Activated CD8-positive, alpha-beta memory T cell treated with anti-CD3 and anti-CD28 coated beads for 1 hour (primary cell): ENCODE data around the gene DNAH10.

ENCODE experiments used
- DNase-seq, 2 donors: peaks; one replicate each; pipeline ENCODE4 v3.0.0-alpha.2; 2020; ENCODE audit warnings: low read depth in 1 of 2; ENCODE audit errors: extremely low read depth in 1 of 2

DNAH10 gene, protein sequence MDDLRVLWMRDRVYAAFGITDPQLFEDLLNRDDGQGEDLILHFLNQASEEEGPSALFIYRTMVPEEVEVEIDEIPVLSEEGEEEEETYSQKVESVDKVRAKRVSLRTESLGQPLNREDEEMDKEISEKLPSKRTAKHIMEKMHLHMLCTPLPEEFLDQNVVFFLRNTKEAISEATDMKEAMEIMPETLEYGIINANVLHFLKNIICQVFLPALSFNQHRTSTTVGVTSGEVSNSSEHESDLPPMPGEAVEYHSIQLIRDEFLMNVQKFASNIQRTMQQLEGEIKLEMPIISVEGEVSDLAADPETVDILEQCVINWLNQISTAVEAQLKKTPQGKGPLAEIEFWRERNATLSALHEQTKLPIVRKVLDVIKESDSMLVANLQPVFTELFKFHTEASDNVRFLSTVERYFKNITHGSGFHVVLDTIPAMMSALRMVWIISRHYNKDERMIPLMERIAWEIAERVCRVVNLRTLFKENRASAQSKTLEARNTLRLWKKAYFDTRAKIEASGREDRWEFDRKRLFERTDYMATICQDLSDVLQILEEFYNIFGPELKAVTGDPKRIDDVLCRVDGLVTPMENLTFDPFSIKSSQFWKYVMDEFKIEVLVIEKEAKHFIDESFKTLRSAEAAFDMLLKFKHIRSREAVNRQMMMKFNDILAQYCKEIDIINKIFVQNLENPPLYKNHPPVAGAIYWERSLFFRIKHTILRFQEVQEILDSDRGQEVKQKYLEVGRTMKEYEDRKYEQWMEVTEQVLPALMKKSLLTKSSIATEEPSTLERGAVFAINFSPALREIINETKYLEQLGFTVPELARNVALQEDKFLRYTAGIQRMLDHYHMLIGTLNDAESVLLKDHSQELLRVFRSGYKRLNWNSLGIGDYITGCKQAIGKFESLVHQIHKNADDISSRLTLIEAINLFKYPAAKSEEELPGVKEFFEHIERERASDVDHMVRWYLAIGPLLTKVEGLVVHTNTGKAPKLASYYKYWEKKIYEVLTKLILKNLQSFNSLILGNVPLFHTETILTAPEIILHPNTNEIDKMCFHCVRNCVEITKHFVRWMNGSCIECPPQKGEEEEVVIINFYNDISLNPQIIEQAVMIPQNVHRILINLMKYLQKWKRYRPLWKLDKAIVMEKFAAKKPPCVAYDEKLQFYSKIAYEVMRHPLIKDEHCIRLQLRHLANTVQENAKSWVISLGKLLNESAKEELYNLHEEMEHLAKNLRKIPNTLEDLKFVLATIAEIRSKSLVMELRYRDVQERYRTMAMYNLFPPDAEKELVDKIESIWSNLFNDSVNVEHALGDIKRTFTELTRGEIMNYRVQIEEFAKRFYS (N-terminal part only)

DNA sequence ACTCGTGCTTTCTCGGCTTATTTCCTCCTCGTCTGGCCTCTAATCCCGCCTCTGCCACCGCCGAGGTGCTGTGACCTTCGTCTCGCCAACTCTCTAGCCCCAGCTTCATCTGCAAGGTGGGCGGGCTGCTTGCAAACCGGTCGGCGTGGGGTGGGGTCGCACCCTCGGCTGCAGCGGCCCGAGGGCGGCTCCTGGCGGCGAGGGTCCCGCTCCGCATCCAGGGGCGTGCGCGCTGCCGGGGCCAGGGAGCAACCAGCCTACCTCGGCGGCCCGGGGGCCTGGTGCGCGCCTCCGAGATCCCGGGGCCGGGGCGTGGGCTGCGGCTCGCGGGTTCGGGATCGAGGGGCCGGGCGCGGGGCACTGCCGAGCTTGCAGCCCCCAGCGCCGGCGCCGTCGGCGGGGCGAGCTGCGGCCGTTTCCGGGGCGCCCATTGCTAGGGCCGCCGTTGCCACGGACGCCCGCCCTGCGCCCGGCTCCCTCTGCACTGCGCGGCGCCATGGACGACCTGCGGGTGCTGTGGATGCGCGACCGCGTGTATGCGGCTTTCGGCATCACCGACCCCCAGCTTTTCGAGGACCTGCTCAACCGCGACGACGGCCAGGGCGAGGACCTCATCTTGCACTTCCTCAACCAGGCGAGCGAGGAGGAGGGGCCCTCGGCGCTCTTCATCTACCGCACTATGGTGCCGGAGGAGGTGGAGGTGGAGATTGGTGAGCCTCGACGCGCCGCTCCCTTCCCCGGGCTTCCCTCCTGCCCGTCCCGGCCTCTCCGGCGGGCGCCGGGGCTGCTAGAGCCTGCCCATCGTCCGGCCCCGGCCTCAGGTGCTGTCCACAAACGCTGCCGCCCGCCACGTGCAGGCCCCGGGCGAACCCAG, at the start of gene DNAH10:
Gene DNAH10, plus strand, starts transcription at position 461 of the 874 bp plus-strand sequence. Its CDS starts 36 bp downstream, at position 497.
- DNase-seq: no peak

DNA sequence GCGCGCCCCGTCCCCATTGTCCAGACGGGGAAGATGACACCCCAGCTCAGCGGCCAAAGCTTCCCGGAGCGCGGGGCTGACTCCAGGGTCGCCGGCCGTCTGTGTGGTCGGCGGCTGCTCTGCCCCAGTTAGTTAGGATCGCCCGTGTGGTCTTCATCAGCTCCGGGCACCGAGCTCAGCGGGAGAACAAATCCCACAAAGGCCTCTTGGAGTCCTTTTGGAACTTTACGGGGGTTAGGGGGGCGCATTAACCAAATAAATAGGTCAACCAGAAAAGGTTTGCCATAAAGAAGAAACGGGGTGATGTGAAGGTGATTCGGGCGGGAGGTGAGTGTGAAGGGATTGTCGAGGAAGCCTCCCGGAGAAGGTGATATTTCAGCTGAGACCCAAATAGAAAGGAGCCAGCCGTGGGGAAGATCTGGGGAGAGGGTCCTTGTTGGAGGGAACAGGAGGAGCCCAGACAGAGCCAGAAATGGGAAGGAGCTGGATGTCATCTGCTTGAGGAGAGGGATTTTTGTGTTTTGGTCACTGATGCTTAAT, 49.3 kb upstream of the DNAH10 start:
- DNase-seq: peak in 1 of 2 donors; percentile 5

DNA sequence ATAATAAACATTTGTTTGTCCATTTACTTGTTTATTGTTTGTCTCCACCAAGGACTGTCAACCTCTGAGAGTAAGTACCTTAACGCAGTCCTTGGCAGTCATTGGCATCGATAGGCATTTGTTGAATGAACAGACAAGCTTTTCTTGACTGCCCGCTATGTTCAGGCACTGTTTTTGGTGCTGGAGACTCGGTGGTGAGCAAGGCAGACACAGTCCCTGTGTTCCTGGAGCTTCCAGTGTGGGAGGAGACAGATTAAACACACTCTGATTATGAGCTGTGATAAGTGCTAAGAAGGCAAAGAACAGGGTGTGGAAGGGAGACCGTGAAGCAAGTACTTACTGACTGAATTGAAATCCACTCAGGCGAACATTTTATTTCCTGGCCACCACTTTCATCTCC, 48.7 kb upstream of the DNAH10 start:
- no peak for DNase-seq

DNA sequence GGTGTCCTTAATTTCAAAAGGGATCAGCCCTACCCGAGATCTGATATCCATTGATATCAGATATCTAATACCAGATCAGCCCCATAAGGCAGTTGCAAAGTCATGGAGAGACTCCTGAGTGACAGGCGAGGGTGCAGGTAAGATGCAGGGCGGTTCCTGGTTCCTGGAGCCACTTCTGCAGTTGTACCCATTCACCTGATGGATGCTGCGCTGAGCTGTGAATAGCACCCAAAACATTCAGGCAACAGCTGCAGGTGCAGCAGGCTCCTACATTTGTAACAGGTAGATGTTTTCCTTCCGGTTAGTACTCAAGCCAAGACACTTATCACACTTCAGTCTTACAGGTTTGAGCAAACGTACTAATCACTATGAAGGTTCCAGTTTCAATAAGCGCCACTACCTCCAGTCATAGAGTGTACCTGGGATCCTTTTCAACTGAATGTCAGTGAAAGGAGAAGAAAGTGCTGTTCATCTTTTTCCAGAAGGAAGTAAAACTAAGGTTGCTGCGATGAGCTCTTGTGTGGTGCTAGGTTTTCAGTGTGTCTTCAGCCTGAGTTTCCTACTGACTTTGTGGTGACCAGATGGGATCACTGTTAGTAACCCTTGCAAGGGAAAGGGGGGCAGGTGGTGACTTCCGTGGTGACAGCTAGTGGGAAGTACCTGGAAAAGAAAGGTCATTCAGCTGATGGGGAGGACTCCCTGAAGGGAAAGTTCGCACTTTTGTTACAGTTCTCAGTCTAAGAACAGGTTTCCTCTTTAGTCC, 48.1 kb upstream of the DNAH10 start:
- DNase-seq: no peak

DNA sequence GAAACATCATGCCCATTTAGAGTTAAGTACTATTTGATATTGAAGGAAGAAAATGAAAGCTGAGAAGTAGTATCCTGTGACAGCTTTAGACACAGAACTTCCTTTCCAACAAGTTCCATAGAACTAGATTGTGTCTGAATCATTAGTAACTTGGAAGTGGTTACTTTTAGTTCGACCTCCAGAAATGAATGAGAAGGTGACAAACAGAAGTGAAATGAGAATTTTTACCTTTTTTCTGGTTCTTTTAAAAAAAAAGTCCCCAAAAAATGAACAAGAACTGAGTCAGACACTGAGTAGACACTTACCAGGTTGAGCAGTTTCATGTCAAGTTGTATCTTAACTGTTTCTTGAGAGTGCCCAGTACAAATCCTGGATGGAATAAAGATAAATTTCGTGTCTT, 46.9 kb upstream of the DNAH10 start:
- DNase-seq: no peak

DNA sequence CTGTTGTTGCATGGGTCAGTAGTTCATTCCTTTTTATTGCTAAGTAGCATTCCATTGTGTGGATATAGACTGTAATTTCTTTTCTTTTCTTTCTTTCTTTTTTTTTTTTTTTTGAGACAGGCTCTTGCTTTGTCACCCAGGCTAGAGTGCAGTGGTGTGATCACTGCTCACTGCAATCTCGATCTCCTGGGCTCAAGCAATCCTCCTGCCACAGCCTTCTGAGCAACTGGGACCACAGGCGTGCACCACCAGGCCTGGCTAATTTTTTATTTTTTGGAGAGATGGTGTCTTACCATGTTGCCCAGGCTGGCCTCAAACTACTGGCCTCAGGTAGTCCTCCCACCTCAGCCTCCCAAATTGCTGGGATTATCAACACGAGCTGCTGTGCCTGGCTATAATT, 44.8 kb upstream of the DNAH10 start:
- DNase-seq: no peak

DNA sequence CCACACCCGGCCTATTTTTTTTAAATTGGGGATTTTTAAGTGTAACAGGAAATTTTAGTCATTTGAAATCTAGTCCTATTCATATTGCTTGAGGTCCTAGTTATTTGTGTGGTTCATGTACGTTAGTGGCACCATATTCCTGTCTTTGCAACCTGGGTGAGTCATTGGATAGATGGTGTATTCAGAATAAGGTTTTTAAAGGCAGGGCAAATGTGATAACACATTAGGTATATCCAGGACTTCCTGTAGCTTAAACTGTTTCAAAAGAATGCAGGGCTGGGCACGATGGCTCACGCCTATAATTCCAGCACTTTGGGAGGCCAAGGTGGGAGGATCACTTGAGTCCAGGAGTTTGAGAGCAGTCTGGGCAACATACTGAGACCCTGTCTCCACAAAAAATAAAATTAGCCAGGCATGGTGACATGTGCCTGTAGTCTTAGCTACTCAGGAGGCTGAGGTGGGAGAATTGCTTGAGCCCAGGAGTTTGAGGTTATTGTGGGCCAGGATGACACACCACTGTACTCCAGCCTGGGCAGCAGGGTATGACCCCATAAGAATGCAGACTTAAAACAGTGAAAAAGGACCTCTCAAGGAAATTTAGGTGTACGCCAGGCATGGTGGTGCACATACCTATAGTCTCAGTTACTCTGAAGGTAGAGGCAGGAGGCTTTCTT, 41.8 kb upstream of the DNAH10 start:
- no peak for DNase-seq

DNA sequence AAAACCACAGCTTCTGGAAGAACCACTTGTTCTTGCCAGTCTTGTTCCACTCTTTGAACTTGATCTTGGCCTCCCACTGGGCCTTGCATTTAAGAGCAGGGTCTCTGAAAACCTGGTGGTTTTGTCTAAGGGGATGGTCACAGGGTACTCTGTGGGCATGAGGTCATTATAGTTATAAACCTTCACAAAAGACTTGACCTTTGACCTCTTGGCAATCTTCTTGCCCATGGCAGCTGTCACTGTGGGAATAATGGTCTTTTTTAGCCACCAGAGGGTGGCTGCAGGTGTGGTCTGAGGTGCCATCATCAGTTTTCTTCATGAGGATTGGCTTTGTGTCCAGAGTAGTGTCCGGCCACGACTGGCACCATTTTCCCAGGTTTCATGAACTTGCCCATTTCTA, 40.9 kb upstream of the DNAH10 start:
- no peak for DNase-seq

DNA sequence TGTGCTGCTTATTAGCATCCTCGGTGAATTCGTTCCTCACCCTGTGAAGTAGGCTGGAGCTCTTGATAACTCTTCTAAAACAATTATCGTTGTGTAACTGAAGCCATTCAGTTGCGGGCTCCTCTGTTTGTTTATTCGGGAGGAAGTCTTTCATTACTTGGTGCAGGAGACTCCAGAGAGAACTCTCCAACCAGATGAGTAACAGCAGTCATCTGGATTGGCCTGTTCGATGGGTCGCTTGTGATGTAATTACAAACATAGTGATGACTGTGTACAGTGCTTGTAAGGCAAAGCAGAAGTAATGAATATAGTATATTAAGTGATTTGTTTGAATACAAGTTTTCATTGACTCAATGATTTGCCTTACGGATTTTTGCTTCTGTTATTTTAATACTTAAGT, 39.1 kb upstream of the DNAH10 start:
- DNase-seq: no peak

DNA sequence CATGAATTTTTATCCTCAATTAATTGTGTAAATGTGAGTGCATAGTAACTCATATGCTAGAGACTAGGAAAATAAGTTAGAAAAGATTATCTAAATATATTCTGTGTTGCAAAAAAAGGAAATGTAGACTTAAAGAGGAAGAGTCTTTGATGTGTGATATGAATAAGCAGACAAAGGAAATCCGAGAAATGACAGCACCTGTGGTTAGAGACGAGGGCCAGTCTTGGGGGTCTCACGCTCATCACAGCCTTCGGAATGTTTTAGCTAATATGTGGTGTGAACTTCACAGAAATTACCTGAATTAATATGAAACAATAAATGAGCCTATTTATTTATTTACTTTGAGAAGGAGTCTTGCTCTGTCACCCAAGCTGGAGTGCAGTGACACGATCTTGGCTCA, 38.3 kb upstream of the DNAH10 start:
- no peak for DNase-seq

DNA sequence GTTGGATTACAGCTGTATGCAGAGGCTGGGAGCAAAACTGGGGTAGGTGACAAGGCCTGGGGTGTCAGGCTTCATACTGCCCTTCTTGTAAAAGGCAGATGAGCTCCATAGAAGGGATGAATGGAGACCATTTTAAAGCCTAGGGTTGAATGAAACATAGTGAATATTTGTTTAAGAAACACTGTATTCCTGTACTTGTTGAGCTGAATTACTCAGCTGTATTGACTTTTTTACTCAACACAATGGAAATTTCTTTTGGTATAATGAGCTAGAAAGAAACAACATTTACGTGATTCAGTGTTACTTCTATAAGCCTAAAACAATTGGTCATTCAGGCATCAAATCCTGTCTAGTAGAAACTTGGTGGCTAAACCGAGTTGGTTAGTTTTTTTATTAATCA, 35.9 kb upstream of the DNAH10 start:
- DNase-seq: no peak

DNA sequence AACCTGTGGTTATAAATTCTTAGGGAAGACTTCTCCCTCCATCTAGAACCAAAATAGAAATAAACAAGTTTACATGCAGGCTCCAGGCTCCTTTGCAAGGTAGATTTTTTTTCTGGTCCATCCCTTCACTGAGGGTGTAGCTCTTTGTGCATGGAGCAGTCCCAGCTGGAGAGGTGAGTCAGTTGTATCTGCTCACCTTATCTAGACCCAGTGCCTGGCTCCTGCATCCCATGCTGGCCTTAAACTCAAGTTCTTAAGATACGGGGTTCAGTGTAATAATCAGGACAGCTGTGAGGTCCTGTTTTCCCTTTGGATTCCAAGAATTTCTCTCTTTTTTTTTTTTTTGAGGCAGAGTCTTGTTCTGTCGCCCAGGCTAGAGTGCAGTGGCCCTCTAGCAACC, 35.1 kb upstream of the DNAH10 start:
- DNase-seq: no peak

DNA sequence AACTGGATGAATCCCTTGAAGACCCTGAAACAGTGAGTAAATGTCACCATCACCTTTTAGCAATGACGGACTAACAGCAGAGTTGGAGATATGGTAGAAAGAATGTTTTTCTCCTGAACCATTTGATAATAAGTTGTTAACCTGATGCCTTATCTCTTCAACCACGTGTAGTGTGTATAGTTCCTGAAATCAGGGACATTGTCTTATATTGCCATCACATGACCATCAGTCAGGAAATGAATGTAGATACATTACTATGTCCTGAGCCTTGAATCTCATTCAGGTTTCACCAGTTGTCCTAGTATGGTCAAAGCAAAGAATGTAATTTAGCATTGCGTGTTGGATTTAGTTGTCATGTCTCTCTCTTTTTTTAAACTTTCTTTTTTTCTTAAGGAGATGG, 34.2 kb upstream of the DNAH10 start:
- no peak for DNase-seq

DNA sequence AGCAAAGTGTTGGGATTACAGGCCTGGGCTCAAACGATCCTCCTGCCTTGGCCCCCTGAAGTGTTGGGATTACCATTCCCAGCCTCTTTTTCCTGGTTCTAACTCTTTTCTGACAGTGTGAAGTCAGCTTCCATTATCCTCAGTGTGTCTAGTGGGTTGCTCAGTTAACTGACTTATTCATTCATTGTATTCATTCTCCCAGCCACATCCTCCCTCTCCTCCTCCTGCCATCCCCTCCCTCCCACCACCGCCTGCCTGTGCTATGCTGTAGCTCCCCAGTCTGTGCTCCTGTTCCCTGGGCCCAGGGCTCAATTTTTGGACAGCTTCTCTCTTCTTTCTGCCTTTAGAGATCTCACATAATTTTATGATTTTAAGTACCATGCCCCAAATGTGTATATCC, 30.5 kb upstream of the DNAH10 start:
- DNase-seq: no peak

DNA sequence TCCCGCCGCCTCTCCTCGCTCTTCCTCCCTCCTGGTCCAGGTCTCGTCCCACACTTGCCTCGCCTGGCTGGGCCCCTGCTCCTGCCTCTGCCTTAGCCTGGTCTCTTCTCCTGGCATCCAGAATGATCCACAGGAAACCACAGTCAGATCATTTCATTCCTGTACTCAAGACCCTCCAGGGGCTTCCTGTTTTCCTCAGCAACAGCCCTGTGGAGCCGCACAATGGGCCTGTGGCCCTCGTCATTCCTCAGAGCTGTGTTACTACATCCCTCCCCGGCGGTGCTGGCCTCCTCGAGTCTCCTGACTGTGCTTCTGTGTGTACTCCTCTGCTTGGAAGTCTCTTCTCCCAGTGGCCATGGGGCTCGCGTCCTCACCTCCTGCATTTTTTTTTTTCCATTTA, 29.9 kb upstream of the DNAH10 start:
- no peak for DNase-seq

DNA sequence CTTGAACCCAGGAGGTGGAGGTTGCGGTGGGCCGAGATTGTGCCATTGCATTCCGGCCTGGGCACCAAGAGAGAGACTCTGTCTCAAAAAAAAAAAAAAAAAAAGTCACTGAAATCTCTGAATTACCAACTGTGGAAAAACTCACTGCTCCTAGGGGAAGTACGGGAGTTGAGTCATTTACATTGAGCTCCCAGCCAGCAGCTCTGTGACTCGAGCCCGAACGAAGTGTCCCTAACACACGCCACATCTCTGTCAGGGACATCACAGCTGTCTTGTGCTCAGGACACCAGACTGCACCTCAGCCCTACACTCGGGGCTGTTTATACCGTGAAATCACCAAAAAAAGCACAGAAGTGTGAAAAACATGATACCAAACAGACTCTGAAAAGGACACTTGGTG, 28.9 kb upstream of the DNAH10 start:
- DNase-seq: no peak

DNA sequence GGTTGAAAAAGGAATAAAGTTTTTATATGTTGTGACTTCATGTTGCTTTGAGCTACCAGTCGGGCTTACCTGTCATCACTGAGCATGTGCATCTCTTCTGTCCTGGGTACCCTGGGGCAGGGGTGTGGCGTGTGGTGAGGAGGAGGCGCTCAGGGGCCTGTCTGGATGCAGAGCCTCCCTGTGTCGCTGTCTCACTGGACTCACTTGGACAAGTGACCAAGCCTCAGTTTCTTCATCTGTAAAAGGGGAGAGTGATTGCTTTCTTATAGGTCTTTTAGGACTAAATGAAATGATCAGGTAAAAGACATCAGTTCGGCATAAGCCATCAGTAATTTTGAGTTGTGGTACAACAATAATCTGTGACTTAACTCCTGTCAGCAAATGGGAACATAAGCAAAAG, 27.8 kb upstream of the DNAH10 start:
- no peak for DNase-seq

DNA sequence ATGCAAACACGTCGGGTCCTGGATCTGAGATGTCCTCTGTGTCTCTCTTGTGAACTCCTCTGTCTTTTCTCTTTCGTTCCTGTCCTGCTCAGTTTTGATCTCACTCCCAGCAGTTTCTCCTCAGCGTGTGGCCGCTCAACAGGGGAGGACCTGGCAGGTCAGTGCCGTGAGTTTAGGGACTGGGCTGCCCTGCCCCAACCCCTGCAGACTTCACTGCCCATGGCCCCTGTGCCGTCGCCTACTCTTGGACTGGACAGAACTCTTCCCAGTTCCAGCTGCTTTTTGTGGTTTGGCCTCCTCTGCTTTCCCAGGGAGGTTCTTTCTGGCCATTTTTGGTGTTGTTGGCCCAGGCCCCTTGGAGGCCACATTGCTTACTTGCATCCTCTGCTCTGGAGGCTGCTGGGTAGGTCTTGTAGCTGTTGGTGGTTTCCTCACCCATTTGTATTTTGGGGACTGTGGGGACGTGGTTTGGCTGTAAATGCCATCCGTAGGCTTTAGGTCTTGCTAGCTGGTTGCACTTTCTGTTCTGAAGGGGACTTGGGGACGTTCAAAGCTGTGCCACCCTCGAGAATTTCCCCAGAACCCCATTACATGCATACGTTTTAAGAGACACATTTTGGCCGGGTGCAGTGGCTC, 20.0 kb upstream of the DNAH10 start:
- DNase-seq: no peak
